Panc1 (cell line): ENCODE results near the gene BTG4.

Source experiments
- CTCF ChIP-seq: fragments of 450-650 bp; IDR thresholded peaks from 2 replicates; pipeline ENCODE4 v1.5.1; 2017; ENCODE audit warnings: mild to moderate bottlenecking
- POLR2AphosphoS5 ChIP-seq: IDR thresholded peaks from 2 replicates; pipeline ENCODE4 v1.6.1; 2012; ENCODE audit warnings: mild to moderate bottlenecking, low read depth, low read length, moderate library complexity
- REST ChIP-seq, 2 experiments: IDR thresholded peaks; 2 replicates each; pipeline ENCODE4 v1.6.1; 2011 to 2012; ENCODE audit warnings: low read depth in 2 of 2, control low read depth in 1 of 2, low read length in 1 of 2, mild to moderate bottlenecking in 1 of 2, moderate library complexity in 1 of 2; ENCODE audit not compliant: insufficient read depth in 1 of 2

GRCh38 chr11:111515591-111515990, 3.4 kb upstream of the BTG4 start:
- TF ChIP-seq CTCF (no peak), POLR2AphosphoS5 (no peak), REST (IDR thresholded peaks at IDR 0.05; ENCODE audit: insufficient read depth in 1 of 2, low read depth in 2 of 2, low read length in 1 of 2) (no peak)
